Skeletal muscle satellite cell (primary cell): ENCODE results near the gene CREB5.
A peak's percentile ranks its signal among the peaks of the same experiment; 100 is the strongest.

ENCODE experiments used
- H3K27me3 ChIP-seq: 2 replicates; pipeline ENCODE4 v1.7.0; 2013; ENCODE audit warnings: low read length; ENCODE audit not compliant: control insufficient read depth, insufficient read depth
- H3K36me3 ChIP-seq: 2 replicates; pipeline ENCODE4 v1.7.0; 2013; ENCODE audit warnings: mild to moderate bottlenecking, control low read depth, low read length; ENCODE audit not compliant: insufficient read depth
- H3K4me1 ChIP-seq: 2 replicates; pipeline ENCODE4 v1.7.0; 2013; ENCODE audit warnings: low read length; ENCODE audit not compliant: control insufficient read depth, insufficient read depth
- H3K4me2 ChIP-seq: 2 replicates; pipeline ENCODE4 v1.7.0; 2013; ENCODE audit warnings: mild to moderate bottlenecking, low read length
- H3K4me3 ChIP-seq: 2 replicates; pipeline ENCODE4 v1.7.0; 2013; ENCODE audit warnings: low read length
- H3K9ac ChIP-seq: 2 replicates; pipeline ENCODE4 v1.7.0; 2013; ENCODE audit warnings: mild to moderate bottlenecking, low read depth, low read length, moderate library complexity
- H3K9me3 ChIP-seq: replicated peaks from 2 replicates; pipeline ENCODE4 v1.7.0; 2013; ENCODE audit warnings: mild to moderate bottlenecking, control low read depth, low read length

CREB5 gene

GRCh38 chr7:28483908-28484605 lies 71.7 kb downstream of the CREB5 start:
- H3K36me3 ChIP-seq: no peaks in the 10 kb centered on the region
- no peaks in the 10 kb centered on the region for H3K9me3 ChIP-seq
- H3K4me2 ChIP-seq: peak overlapping the region; percentile 57
- no peaks in the 10 kb centered on the region for H3K27me3 ChIP-seq
- H3K9ac ChIP-seq: peak overlapping the region; percentile 39
- H3K4me3 ChIP-seq: no peak overlapping the region
- H3K4me1 ChIP-seq: peaks cover 49% of the 10 kb centered on the region

- peak overlapping the region; percentile 39 for H3K9ac ChIP-seq
- H3K9me3 ChIP-seq: no peaks in the 10 kb centered on the region
- H3K4me1 ChIP-seq: peaks cover 49% of the 10 kb centered on the region
- H3K27me3 ChIP-seq: no peaks in the 10 kb centered on the region
- peak overlapping the region; percentile 57 for H3K4me2 ChIP-seq
- no peak overlapping the region for H3K4me3 ChIP-seq
- no peaks in the 10 kb centered on the region for H3K36me3 ChIP-seq
These were observed 72.3 kb downstream of the CREB5 start for GRCh38 chr7:28484606-28484935.

GRCh38 chr7:28487487-28487886 lies 75.2 kb downstream of the CREB5 start:
- no peaks in the 10 kb centered on the region for H3K27me3 ChIP-seq
- no peak overlapping the region for H3K9ac ChIP-seq
- H3K36me3 ChIP-seq: no peaks in the 10 kb centered on the region
- no peak overlapping the region for H3K4me3 ChIP-seq
- peaks cover 44% of the 10 kb centered on the region for H3K4me1 ChIP-seq
- H3K9me3 ChIP-seq: no peaks in the 10 kb centered on the region
- no peak overlapping the region for H3K4me2 ChIP-seq

- Histone ChIP-seq H3K4me1 (peaks cover 37% of the 10 kb centered on the region), H3K27me3 (no peaks in the 10 kb centered on the region), H3K9me3 (no peaks in the 10 kb centered on the region), H3K36me3 (no peaks in the 10 kb centered on the region), H3K4me3 (no peak overlapping the region), H3K4me2 (no peak overlapping the region), H3K9ac (no peak overlapping the region)
These were observed 75.9 kb downstream of the CREB5 start for GRCh38 chr7:28488061-28488791.

GRCh38 chr7:28490831-28491230 lies 78.5 kb downstream of the CREB5 start:
- H3K4me3 ChIP-seq: peak overlapping the region; percentile 38
- no peaks in the 10 kb centered on the region for H3K36me3 ChIP-seq
- H3K9ac ChIP-seq: peak overlapping the region; percentile 51
- no peaks in the 10 kb centered on the region for H3K9me3 ChIP-seq
- H3K27me3 ChIP-seq: no peaks in the 10 kb centered on the region
- H3K4me2 ChIP-seq: peak overlapping the region; percentile 64
- peaks cover 17% of the 10 kb centered on the region for H3K4me1 ChIP-seq

- H3K9ac ChIP-seq: no peak overlapping the region
- no peaks in the 10 kb centered on the region for H3K9me3 ChIP-seq
- no peak overlapping the region for H3K4me3 ChIP-seq
- H3K4me1 ChIP-seq: peaks cover 17% of the 10 kb centered on the region
- H3K27me3 ChIP-seq: no peaks in the 10 kb centered on the region
- H3K36me3 ChIP-seq: no peaks in the 10 kb centered on the region
- no peak overlapping the region for H3K4me2 ChIP-seq
These were observed 81.2 kb downstream of the CREB5 start for GRCh38 chr7:28493477-28493876.

GRCh38 chr7:28497009-28497408 lies 84.7 kb downstream of the CREB5 start:
- H3K4me3 ChIP-seq: no peak overlapping the region
- no peak overlapping the region for H3K9ac ChIP-seq
- H3K4me2 ChIP-seq: no peak overlapping the region
- no peaks in the 10 kb centered on the region for H3K4me1 ChIP-seq
- H3K9me3 ChIP-seq: no peaks in the 10 kb centered on the region
- no peaks in the 10 kb centered on the region for H3K27me3 ChIP-seq
- H3K36me3 ChIP-seq: no peaks in the 10 kb centered on the region

GRCh38 chr7:28498636-28499035 lies 86.3 kb downstream of the CREB5 start:
- Histone ChIP-seq H3K4me3 (no peak overlapping the region), H3K27me3 (no peaks in the 10 kb centered on the region), H3K36me3 (no peaks in the 10 kb centered on the region), H3K4me2 (no peak overlapping the region), H3K9me3 (no peaks in the 10 kb centered on the region), H3K9ac (no peak overlapping the region), H3K4me1 (peaks cover 2% of the 10 kb centered on the region)

GRCh38 chr7:28500138-28500537 lies 87.8 kb downstream of the CREB5 start:
- peaks cover 4% of the 10 kb centered on the region for H3K4me1 ChIP-seq
- no peak overlapping the region for H3K4me3 ChIP-seq
- no peak overlapping the region for H3K9ac ChIP-seq
- H3K4me2 ChIP-seq: no peak overlapping the region
- no peaks in the 10 kb centered on the region for H3K9me3 ChIP-seq
- no peaks in the 10 kb centered on the region for H3K36me3 ChIP-seq
- H3K27me3 ChIP-seq: no peaks in the 10 kb centered on the region

GRCh38 chr7:28502408-28502807 lies 90.1 kb downstream of the CREB5 start:
- H3K4me3 ChIP-seq: no peak overlapping the region
- no peaks in the 10 kb centered on the region for H3K36me3 ChIP-seq
- H3K4me2 ChIP-seq: no peak overlapping the region
- no peak overlapping the region for H3K9ac ChIP-seq
- H3K9me3 ChIP-seq: no peaks in the 10 kb centered on the region
- H3K4me1 ChIP-seq: peaks cover 4% of the 10 kb centered on the region
- no peaks in the 10 kb centered on the region for H3K27me3 ChIP-seq

GRCh38 chr7:28503396-28503795 lies 91.1 kb downstream of the CREB5 start:
- Histone ChIP-seq H3K4me1 (peaks cover 4% of the 10 kb centered on the region), H3K4me3 (no peak overlapping the region), H3K9ac (no peak overlapping the region), H3K9me3 (no peaks in the 10 kb centered on the region), H3K4me2 (no peak overlapping the region), H3K36me3 (no peaks in the 10 kb centered on the region), H3K27me3 (no peaks in the 10 kb centered on the region)

- Histone ChIP-seq H3K4me3 (no peak overlapping the region), H3K4me1 (peaks cover 8% of the 10 kb centered on the region), H3K9me3 (no peaks in the 10 kb centered on the region), H3K9ac (no peak overlapping the region), H3K27me3 (no peaks in the 10 kb centered on the region), H3K36me3 (no peaks in the 10 kb centered on the region), H3K4me2 (no peak overlapping the region)
These were observed 92.7 kb downstream of the CREB5 start for GRCh38 chr7:28505014-28505413.
